Measurements from ENCODE around the gene ACTN4.

- TF ChIP-seq CTCF (conservative IDR thresholded peaks at IDR 0.05 in 1 of 2, IDR thresholded peaks at IDR 0.05 in 1 of 2; ENCODE audit: low read depth in 1 of 2, low read length in 2 of 2) = no peak
- no peak for TF ChIP-seq EZH2 (IDR thresholded peaks at IDR 0.05; ENCODE audit: low read length, missing control alignments)
Observed at GRCh38 chr19:38654628-38655055, 7.2 kb downstream of the ACTN4 start.

All from fibroblast of lung (primary cell).